ENCODE measurements around the gene DTX3.

DNA sequence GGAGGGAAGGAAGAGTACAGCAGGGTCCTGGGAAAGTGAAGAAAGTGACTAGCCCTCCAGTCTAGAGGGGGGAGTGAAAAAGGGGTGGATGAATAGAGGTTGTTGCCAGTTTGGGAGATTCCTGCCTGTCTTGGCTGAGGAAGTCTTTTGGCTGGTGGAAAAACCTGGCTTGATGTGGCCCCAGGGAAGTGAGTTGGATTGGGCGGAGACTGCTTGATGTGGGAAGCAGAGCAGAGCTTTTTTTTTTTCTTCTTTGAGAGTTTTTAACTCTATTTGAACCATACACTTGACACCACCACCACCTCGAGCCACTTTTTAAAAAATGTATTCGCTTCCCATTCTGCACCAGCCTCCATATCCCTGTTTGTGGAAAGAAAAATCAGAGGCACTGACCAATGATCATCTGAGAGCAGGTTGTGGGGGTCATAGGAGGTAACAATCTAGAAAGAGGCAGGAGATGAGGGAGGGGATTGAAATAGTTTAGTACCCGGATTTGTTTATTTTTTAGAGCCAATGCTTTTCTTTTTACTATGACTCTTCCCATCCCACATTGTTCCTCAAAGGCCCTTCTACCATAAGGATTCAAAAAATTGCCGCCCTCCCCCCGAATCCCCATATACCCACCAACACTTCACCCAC is 690 bp upstream of the DTX3 start:
- TF ChIP-seq, protein P1, sequence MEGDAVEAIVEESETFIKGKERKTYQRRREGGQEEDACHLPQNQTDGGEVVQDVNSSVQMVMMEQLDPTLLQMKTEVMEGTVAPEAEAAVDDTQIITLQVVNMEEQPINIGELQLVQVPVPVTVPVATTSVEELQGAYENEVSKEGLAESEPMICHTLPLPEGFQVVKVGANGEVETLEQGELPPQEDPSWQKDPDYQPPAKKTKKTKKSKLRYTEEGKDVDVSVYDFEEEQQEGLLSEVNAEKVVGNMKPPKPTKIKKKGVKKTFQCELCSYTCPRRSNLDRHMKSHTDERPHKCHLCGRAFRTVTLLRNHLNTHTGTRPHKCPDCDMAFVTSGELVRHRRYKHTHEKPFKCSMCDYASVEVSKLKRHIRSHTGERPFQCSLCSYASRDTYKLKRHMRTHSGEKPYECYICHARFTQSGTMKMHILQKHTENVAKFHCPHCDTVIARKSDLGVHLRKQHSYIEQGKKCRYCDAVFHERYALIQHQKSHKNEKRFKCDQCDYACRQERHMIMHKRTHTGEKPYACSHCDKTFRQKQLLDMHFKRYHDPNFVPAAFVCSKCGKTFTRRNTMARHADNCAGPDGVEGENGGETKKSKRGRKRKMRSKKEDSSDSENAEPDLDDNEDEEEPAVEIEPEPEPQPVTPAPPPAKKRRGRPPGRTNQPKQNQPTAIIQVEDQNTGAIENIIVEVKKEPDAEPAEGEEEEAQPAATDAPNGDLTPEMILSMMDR (IDR thresholded peaks at IDR 0.05; ENCODE audit: low read depth, low read length, poor library complexity, severe bottlenecking) = no peak
- no peak for TF ChIP-seq EZH2phosphoT487 (IDR thresholded peaks at IDR 0.05; ENCODE audit: borderline replicate concordance, low read length)
